DND-41 (cell line): ENCODE measurements around the gene NFATC3.
A peak's percentile ranks its signal among the peaks of the same experiment; 100 is the strongest.

Experiments used
- ATAC-seq: fragments of 200-7000 bp; cut with Tn5 transposase; 3 replicates; pipeline ENCODE4 v1.9.1; 2021; ENCODE audit warnings: low read depth; ENCODE audit not compliant: insufficient read depth
- DNase-seq: peaks from one replicate; pipeline ENCODE4 v3.0.0-alpha.2; 2020
- H2AFZ ChIP-seq: 2 replicates; pipeline ENCODE4 v1.6.0; 2012; ENCODE audit warnings: low read depth, low read length
- H3K27ac ChIP-seq: 2 replicates; pipeline ENCODE4 v1.5.1; 2012; ENCODE audit warnings: low read length, inconsistent platforms
- H3K27me3 ChIP-seq: fragments of 200-600 bp; sonication (generic); 2 replicates; pipeline ENCODE4 v1.6.0; 2012; ENCODE audit warnings: low read length, mild to moderate bottlenecking, inconsistent platforms; ENCODE audit not compliant: insufficient read depth, poor library complexity
- H3K36me3 ChIP-seq: 2 replicates; pipeline ENCODE4 v1.5.1; 2012; ENCODE audit warnings: low read length, inconsistent platforms; ENCODE audit not compliant: insufficient read depth
- H3K4me1 ChIP-seq: 2 replicates; pipeline ENCODE4 v1.5.1; 2012; ENCODE audit warnings: mild to moderate bottlenecking, low read length; ENCODE audit not compliant: insufficient read depth
- H3K4me2 ChIP-seq: 2 replicates; pipeline ENCODE4 v1.6.0; 2012; ENCODE audit warnings: mild to moderate bottlenecking, moderate library complexity, low read length, inconsistent platforms; ENCODE audit not compliant: insufficient read depth
- H3K4me3 ChIP-seq, 2 experiments: fragments of 200-600 bp in 1 of 2; shearing (Covaris generic) in 1 of 2; 2 replicates each; pipeline ENCODE4 v1.5.1; 2012 to 2016; ENCODE audit warnings: inconsistent platforms in 2 of 2, low read length in 2 of 2, mild to moderate bottlenecking in 2 of 2, low read depth in 1 of 2, moderate library complexity in 1 of 2
- H3K79me2 ChIP-seq: 2 replicates; pipeline ENCODE4 v1.6.0; 2012; ENCODE audit warnings: low read length, inconsistent platforms; ENCODE audit not compliant: insufficient read depth
- H3K9ac ChIP-seq: 2 replicates; pipeline ENCODE4 v1.6.0; 2012; ENCODE audit warnings: low read depth, mild to moderate bottlenecking, inconsistent platforms, low read length, moderate library complexity
- H3K9me3 ChIP-seq: 2 replicates; pipeline ENCODE4 v1.5.1; 2012; ENCODE audit warnings: low read length, moderate library complexity, mild to moderate bottlenecking, inconsistent platforms; ENCODE audit not compliant: insufficient read depth, severe bottlenecking
- H4K20me1 ChIP-seq: 2 replicates; pipeline ENCODE4 v1.6.0; 2012; ENCODE audit warnings: low read length; ENCODE audit not compliant: insufficient read depth
- CTCF ChIP-seq: IDR thresholded peaks from 2 replicates; pipeline ENCODE4 v1.5.1; 2012; ENCODE audit warnings: borderline replicate concordance, low read length, moderate library complexity, mild to moderate bottlenecking; ENCODE audit not compliant: poor library complexity, severe bottlenecking; ENCODE audit errors: extremely low read depth
- EZH2 ChIP-seq: IDR thresholded peaks from 3 replicates; pipeline ENCODE4 v1.6.1; 2012; ENCODE audit warnings: borderline replicate concordance, low read depth, mild to moderate bottlenecking, moderate library complexity, low read length, inconsistent platforms; ENCODE audit not compliant: severe bottlenecking

Gene NFATC3

GRCh38 chr16:68226116-68226515, 140.9 kb downstream of the NFATC3 start:
- Histone ChIP-seq H3K27ac (no peak overlapping the region), H3K36me3 (peaks cover 58% of the 10 kb centered on the region), H3K9me3 (no peaks in the 10 kb centered on the region), H3K4me2 (no peak overlapping the region), H4K20me1 (peaks cover 12% of the 10 kb centered on the region), H3K4me1 (no peaks in the 10 kb centered on the region), H3K9ac (no peak overlapping the region), H3K79me2 (no peaks in the 10 kb centered on the region), H2AFZ (no peak overlapping the region), H3K27me3 (no peaks in the 10 kb centered on the region), H3K4me3 (no peak overlapping the region)
- DNase-seq: no peak
- TF ChIP-seq EZH2 (no peak), CTCF (no peak)
- ATAC-seq: no peak

GRCh38 chr16:68227183-68227793, 142.1 kb downstream of the NFATC3 start:
- peaks cover 12% of the 10 kb centered on the region for H4K20me1 ChIP-seq
- 0 out of 2 replicates have a peak overlapping the region, but pooled peaks have one; percentile 9 for H3K27ac ChIP-seq
- H3K9ac ChIP-seq: no peak overlapping the region
- ATAC-seq: no peak
- H2AFZ ChIP-seq: no peak overlapping the region
- peaks cover 61% of the 10 kb centered on the region for H3K36me3 ChIP-seq
- no peak for DNase-seq
- H3K4me3 ChIP-seq: no peak overlapping the region
- TF ChIP-seq CTCF: no peak
- no peaks in the 10 kb centered on the region for H3K27me3 ChIP-seq
- H3K4me2 ChIP-seq: no peak overlapping the region
- no peaks in the 10 kb centered on the region for H3K9me3 ChIP-seq
- no peaks in the 10 kb centered on the region for H3K4me1 ChIP-seq
- no peaks in the 10 kb centered on the region for H3K79me2 ChIP-seq

- no peak overlapping the region for H3K9ac ChIP-seq
- TF ChIP-seq EZH2: no peak
- no peak for TF ChIP-seq CTCF
- no peak overlapping the region for H2AFZ ChIP-seq
- H3K36me3 ChIP-seq: peaks cover 61% of the 10 kb centered on the region
- no peaks in the 10 kb centered on the region for H3K27me3 ChIP-seq
- H3K27ac ChIP-seq: no peak overlapping the region
- H3K4me3 ChIP-seq: no peak overlapping the region
- H3K4me2 ChIP-seq: no peak overlapping the region
- peaks cover 12% of the 10 kb centered on the region for H4K20me1 ChIP-seq
- ATAC-seq (no peak), DNase-seq (no peak)
- H3K9me3 ChIP-seq: no peaks in the 10 kb centered on the region
- H3K79me2 ChIP-seq: no peaks in the 10 kb centered on the region
- no peaks in the 10 kb centered on the region for H3K4me1 ChIP-seq
Measured at GRCh38 chr16:68227850-68228553, 142.8 kb downstream of the NFATC3 start.
